ENCODE results near the gene BEST1.

Gene BEST1

GRCh38 chr11:61950035-61950547 lies at the start of gene BEST1:
BEST1 (plus strand) TSS chr11:61950351; CDS start chr11:61951807, 1,456 bp downstream.
- DNase-seq: no peak

GRCh38 chr11:61901397-61901796 lies 48.8 kb upstream of the BEST1 start:
- DNase-seq: no peak

- DNase-seq: no peak
Measured at GRCh38 chr11:61902313-61902712, 47.8 kb upstream of the BEST1 start.

- DNase-seq: no peak
Measured at GRCh38 chr11:61903845-61904244, 46.3 kb upstream of the BEST1 start.

- peak in 1 of 2 experiments; percentile 30 for DNase-seq
Measured at GRCh38 chr11:61904539-61905048, 45.6 kb upstream of the BEST1 start.

- no peak for DNase-seq
Measured at GRCh38 chr11:61905067-61905696, 45.0 kb upstream of the BEST1 start.

DNA sequence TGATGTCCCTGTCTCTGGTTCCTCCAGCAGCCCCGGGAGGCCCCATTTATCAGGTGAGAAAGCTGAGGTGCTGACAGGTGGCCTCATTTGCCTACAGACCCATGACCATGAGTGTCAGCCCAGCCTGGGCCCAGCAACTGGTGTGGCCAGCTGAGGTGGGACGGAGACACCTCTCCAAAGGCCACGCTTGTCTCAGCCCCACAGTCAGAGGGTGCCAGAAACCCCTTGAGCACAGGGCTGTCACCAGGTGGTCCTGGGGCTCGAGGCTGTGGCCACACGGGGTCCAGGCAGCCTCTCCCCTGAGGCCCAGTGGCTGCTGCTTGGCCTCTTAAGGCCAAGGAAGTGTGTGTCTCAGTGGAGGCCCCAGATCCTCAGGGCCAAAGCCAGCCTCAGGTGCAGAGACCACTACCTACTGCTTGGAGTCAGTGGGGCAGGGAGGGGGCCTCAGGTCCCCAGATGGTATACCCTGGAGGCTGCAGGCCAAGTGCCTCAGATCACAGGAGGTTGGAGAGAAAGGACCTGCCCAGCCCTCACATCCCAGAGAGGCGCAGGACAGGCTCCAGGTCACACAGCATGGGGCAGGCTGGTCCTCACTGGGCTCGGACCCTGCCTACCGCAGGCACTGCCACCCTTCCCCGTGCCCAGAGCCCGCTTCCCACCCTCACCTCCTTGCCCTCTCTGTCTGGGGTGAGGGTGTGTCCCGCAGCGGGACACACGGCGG lies 44.2 kb upstream of the BEST1 start:
- no peak for DNase-seq

GRCh38 chr11:61906522-61906909 lies 43.6 kb upstream of the BEST1 start:
- DNase-seq: no peak

DNA sequence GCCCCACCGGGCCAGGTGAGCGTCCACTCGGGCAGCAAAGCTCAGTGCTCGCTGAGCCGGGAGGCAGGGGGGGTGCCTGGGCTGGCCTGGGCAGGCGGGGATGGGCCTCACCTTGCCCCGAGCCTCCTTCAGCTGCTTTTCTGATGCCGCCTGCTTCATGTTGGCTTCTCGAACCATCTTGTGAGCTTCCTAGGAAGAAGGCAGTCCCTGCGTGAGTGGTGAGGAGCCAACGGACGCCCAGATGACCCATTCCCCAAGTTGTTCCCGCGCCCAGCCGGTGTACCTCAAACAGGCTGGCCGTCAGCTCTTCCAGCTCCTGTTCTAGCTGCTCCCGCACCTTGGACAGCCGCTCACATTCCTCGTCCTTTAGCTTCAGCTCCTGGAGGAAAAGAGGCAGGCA lies 42.9 kb upstream of the BEST1 start:
- no peak for DNase-seq

DNA sequence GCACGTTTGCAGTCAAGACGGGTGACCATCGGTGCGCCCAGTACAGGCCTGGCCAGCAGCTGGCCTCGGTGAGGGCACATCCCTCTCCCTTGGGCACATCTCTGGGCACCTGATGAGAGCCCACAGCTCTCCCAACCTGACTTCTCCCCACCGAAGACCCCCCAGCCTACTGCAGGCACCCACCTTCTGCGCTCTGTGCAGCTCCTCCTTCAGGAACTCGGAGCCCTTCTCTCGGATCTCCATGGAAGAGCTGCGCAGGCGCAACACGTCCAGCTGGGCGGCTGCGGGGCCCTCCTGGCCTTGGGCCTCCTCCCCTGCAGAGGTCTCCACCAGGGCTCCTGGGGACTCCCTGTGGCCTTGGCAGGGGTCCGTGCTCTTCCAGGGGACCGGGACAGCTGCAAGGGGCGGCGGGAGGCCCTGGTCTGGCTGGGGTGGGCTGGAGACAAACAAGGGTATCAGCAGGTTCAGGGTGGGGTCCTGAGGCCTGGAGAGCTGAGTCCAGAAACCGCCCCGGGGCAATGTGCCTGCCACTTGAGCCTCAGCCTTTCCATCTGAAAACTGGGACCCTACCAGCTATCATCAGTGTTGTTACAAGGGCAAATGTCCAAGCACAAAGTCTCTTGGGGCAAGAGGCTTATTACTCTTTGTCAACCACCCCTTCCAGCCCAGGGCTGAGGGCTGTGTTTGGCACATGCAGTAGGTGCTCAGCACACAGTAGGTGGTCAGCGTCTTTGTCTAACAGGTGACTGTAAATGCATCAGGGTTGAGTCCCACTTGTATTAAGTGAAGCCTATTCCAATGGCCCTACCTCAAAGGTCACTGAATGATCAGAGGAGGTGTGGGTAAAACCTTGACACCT lies 42.1 kb upstream of the BEST1 start:
- no peak for DNase-seq

GRCh38 chr11:61908730-61909316 lies 41.3 kb upstream of the BEST1 start:
- no peak for DNase-seq

GRCh38 chr11:61910187-61911127 lies 39.7 kb upstream of the BEST1 start:
- no peak for DNase-seq

- DNase-seq: no peak
Measured at GRCh38 chr11:61911128-61911700, 38.9 kb upstream of the BEST1 start.

DNA sequence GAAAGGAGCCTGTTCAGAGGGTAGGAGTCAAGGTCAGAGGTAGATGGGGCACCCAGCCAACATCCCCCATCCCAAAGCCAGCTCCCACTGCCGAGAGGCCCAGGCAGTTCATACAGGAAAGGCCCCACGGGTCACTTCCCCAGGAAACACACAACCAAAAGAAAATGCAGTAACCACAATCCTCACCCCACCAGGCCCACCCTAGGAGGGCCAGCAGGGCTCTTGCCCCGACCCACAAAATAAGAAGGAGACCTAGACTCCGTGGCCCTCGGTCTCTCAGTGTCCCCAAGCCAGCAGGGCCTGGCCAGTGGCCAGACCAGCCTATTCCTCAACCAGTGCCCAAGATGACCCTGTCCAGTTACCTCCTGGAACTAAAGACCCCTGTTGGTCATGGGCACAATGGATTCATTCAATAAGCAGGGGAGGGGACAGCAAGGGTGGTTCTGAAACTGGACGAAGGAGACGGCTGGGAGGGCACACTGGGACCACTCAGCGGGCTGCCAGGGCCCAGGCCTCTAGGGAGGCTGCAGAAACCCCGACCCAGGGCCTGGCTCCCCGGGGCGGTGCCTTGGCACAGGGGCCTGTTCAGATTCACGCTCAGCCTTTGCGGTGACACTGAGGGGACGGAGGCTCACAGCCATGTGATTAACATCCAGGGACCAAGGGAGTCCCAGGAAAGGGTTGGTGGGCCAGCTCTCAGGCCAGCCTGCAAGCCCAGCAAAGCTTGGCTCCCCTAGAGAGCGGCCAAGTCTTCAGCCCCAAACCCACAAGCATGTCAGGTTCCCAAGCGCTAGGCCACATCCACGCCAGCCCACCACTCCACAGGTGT lies 38.2 kb upstream of the BEST1 start:
- DNase-seq: no peak

DNA sequence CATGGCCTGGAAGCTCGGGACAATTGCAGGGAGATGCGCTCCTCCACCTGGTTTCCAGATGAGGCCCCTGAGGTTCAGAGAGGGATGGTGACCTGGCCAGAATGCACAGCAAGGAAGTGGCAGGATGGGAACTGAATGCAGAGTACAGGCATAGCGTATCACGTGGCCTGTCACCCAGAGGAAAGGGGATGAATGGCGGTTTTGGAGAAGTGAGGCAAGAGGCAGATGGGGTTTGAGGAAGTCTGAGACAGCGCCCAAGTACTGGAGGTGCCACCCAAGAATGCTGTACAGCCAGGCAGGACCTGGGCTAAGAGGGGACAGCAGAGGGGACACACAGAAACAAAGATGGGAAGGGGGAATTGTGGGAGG lies 37.6 kb upstream of the BEST1 start:
- no peak for DNase-seq

DNA sequence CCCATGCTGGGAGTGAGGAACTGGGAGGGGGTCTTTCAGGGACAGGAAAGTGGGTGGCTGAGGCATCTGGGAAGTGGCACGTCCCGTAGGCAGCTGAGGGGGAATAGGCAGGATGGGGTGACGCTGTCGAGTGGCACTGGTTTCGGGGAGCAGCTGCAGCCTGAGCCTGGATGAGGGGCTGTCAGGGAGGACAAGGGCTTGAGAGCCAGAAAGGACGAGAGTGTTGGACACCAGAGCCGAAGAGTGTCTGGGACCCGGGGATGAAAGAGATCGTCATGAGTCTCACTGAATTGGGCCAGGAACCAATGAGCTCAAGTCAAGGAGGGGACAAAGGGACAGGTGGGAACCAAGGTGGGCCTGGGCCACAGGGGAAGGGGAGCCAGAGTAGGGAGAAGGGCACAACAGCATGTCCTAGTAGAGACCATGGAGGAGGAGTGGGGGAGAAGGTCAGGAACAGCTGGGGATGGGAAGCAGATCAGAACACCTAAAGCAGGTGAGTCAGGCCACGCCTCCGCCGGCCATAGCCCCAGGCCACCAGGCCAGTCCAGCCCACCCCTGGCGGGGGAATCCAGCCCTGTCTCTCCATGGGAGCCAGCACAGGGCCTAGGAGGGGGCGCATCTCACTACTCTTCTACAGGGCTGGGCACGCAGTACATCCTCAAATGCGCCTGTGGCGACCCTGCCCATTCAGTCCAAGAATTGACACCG lies 37.0 kb upstream of the BEST1 start:
- no peak for DNase-seq

- no peak for DNase-seq
Measured at GRCh38 chr11:61913699-61914395, 36.3 kb upstream of the BEST1 start.

- no peak for DNase-seq
Measured at GRCh38 chr11:61914471-61915171, 35.5 kb upstream of the BEST1 start.

Data from NCI-H526 (cell line).